ENCODE measurements around the gene CLTC.
A peak's percentile ranks its signal among the peaks of the same experiment; 100 is the strongest.

The CLTC gene

DNA sequence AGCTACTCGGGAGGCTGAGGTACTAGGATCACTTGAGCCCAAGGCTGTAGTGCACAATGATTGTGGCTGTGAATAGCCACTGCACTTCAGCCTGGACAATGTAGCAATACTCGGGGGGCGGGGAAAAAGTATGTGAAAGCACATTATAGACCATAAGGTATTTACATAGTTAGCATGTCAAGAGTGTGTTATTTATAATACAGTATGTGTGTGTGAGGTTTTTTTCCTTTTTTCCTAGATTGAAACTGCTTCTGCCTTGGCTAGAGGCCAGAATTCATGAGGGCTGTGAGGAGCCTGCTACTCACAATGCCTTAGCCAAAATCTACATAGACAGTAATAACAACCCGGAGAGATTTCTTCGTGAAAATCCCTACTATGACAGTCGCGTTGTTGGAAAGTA, 57.0 kb downstream of the CLTC start:
- TF ChIP-seq, protein P1, sequence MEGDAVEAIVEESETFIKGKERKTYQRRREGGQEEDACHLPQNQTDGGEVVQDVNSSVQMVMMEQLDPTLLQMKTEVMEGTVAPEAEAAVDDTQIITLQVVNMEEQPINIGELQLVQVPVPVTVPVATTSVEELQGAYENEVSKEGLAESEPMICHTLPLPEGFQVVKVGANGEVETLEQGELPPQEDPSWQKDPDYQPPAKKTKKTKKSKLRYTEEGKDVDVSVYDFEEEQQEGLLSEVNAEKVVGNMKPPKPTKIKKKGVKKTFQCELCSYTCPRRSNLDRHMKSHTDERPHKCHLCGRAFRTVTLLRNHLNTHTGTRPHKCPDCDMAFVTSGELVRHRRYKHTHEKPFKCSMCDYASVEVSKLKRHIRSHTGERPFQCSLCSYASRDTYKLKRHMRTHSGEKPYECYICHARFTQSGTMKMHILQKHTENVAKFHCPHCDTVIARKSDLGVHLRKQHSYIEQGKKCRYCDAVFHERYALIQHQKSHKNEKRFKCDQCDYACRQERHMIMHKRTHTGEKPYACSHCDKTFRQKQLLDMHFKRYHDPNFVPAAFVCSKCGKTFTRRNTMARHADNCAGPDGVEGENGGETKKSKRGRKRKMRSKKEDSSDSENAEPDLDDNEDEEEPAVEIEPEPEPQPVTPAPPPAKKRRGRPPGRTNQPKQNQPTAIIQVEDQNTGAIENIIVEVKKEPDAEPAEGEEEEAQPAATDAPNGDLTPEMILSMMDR (IDR thresholded peaks at IDR 0.05; ENCODE audit: insufficient read depth, low read depth, low read length, missing control alignments), result no peak
- H3K4me3 ChIP-seq (ENCODE audit: low read length), result no peak overlapping the region
- DNase-seq (ENCODE audit: low read depth), result no peak

DNA sequence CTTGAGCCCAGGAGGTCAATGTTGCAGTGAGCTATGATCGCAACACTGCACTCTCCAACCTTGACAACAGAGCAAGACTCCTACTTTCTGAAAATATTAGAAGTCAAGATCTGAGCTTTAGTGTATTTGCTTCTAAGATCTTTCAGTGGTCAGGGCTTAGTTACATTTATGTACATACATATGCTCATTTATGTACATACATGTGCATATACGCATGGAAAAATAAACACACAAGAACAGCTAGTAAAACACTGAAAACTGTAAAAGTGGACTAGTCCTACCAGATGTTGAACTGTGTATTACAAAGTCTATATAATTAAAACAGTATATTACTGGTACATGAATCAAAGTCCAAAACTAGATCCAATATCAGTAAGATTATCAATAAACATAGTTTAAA, 59.2 kb downstream of the CLTC start:
- no peak for DNase-seq (ENCODE audit: low read depth)
- no peak overlapping the region for H3K4me3 ChIP-seq (ENCODE audit: low read length)
- TF ChIP-seq, protein P1 (IDR thresholded peaks at IDR 0.05; ENCODE audit: insufficient read depth, low read depth, low read length, missing control alignments), result no peak

GRCh38 chr17:59680314-59680713, 60.6 kb downstream of the CLTC start:
- TF ChIP-seq, protein P1 (IDR thresholded peaks at IDR 0.05; ENCODE audit: insufficient read depth, low read depth, low read length, missing control alignments), result no peak
- DNase-seq (ENCODE audit: low read depth), result no peak
- no peak overlapping the region for H3K4me3 ChIP-seq (ENCODE audit: low read length)

DNA sequence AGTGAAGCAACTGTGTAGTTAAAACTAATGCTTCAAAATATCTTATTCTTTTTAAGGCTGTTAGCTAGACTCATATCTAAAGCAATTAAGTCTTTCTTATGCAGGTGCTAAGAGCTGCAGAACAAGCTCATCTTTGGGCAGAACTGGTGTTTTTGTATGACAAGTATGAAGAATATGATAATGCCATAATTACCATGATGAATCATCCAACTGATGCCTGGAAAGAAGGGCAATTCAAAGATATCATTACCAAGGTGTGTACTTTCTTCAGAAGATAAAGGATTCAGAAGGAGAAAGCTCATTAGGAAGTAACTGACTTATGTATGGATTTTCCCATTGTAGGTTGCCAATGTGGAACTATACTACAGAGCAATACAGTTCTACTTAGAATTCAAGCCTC, 63.6 kb downstream of the CLTC start:
- TF ChIP-seq, protein P1 (IDR thresholded peaks at IDR 0.05; ENCODE audit: insufficient read depth, low read depth, low read length, missing control alignments), result no peak
- DNase-seq (ENCODE audit: low read depth), result peak; percentile 31
- no peak overlapping the region for H3K4me3 ChIP-seq (ENCODE audit: low read length)

DNA sequence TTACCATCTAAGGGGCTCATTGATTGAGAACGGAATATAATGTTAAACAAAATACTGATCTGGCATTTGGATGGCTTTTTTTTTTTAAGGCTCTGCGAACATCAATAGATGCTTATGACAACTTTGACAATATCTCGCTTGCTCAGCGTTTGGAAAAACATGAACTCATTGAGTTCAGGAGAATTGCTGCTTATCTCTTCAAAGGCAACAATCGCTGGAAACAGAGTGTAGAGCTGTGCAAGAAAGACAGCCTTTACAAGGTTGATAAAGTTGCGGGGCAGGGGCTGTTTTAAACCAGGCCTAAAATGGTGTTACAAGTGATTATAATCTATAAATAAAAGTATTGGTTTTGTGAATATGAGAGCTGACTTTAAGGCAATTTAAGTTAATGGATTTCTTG, 65.3 kb downstream of the CLTC start:
- TF ChIP-seq, protein P1 (IDR thresholded peaks at IDR 0.05; ENCODE audit: insufficient read depth, low read depth, low read length, missing control alignments), result no peak
- no peak overlapping the region for H3K4me3 ChIP-seq (ENCODE audit: low read length)
- no peak for DNase-seq (ENCODE audit: low read depth)

GRCh38 chr17:59688008-59688407, 68.3 kb downstream of the CLTC start:
- no peak for DNase-seq (ENCODE audit: low read depth)
- no peak overlapping the region for H3K4me3 ChIP-seq (ENCODE audit: low read length)
- TF ChIP-seq, protein P1 (IDR thresholded peaks at IDR 0.05; ENCODE audit: insufficient read depth, low read depth, low read length, missing control alignments), result no peak

DNA sequence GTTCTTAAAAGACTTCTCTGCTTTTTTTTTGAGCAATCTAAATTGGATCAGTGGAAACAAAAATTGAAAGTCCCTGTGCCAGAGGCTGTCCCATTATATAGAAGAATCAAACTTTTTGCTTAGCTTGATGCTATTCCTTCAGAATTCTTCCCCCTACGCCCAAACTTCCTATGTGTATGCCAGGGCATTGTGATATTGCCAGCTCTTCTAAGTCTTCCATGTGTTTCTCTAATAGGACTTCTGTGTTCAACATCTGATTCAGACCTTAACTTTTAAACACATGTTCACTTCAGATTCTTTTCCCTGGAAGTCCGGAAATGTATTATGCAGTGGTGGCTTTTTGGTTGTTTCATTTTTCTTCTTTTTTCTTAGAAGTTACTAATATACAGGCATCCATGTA, 68.8 kb downstream of the CLTC start:
- H3K4me3 ChIP-seq (ENCODE audit: low read length), result no peak overlapping the region
- TF ChIP-seq, protein P1 (IDR thresholded peaks at IDR 0.05; ENCODE audit: insufficient read depth, low read depth, low read length, missing control alignments), result no peak
- no peak for DNase-seq (ENCODE audit: low read depth)

All from epithelial cell of esophagus (primary cell).